ENCODE results near the gene ATP13A4.

The ATP13A4 gene, protein sequence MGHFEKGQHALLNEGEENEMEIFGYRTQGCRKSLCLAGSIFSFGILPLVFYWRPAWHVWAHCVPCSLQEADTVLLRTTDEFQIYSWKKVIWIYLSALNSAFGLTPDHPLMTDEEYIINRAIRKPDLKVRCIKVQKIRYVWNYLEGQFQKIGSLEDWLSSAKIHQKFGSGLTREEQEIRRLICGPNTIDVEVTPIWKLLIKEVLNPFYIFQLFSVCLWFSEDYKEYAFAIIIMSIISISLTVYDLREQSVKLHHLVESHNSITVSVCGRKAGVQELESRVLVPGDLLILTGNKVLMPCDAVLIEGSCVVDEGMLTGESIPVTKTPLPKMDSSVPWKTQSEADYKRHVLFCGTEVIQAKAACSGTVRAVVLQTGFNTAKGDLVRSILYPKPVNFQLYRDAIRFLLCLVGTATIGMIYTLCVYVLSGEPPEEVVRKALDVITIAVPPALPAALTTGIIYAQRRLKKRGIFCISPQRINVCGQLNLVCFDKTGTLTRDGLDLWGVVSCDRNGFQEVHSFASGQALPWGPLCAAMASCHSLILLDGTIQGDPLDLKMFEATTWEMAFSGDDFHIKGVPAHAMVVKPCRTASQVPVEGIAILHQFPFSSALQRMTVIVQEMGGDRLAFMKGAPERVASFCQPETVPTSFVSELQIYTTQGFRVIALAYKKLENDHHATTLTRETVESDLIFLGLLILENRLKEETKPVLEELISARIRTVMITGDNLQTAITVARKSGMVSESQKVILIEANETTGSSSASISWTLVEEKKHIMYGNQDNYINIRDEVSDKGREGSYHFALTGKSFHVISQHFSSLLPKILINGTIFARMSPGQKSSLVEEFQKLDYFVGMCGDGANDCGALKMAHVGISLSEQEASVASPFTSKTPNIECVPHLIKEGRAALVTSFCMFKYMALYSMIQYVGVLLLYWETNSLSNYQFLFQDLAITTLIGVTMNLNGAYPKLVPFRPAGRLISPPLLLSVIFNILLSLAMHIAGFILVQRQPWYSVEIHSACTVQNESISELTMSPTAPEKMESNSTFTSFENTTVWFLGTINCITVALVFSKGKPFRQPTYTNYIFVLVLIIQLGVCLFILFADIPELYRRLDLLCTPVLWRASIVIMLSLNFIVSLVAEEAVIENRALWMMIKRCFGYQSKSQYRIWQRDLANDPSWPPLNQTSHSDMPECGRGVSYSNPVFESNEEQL

DNA sequence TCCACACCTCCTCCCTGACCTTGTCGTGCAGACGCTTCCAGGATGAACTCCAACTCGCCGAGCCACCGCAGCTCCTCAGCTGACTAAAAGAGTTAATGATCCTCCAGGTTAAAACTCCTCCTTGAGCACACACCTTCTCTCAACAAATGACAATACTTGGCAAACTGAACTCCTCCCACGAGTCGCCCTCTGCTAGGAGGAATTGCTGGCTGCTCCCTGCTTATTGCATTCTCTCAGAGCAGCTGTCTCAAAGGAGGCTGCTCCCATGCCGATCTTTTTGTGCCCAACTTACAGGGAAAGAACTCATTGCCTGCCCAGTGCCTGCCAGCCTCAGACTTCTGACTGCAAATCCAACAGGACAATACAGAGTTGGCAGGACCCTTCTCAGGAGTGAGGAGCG, at the start of gene ATP13A4:
TSS of gene ATP13A4 (minus strand) at position 85 of the 400 bp plus-strand sequence. CDS start 96 bp downstream, outside the sequence.
- DNase-seq (ENCODE audit: low read depth) = no peak

DNA sequence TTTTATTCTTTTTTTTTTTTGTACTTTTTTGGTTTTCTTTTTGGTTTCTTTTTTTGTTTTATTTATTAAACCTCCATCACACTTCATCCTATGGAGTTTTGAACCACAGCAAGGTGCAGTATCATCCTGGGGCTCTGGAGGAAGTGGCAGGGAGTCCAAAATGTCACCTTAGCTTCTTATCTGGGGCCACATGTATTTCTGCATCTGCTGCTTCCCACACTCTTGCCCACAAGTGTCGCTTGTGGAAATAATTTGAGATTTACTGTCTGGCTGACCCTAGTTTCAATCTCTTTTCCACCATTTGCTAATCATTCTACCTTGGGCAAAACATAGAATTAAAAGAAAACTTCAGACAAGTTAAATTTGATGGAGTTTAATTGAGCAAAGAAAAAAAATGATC, 44.7 kb upstream of the ATP13A4 start:
- DNase-seq (ENCODE audit: low read depth) = no peak

DNA sequence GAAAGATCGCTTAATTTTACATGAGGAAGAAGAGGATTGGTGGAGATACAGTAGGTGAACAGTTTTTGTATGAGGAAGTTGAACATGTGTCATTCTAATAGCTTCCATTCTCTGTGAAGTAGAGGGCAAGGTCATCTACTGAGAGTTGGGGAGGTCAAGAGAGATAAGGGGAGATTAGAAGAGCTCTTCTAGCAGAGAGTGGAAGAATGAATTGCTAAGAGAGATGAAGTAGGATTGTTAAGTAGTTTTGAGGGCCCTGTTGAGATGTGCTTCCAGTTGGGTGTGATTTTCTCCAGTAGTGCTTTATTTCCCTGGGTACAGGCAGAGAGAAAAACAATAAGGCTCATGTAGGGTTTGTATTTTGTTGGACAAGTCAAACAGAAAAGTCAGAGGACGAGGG, 43.5 kb upstream of the ATP13A4 start:
- no peak for DNase-seq (ENCODE audit: low read depth)

DNA sequence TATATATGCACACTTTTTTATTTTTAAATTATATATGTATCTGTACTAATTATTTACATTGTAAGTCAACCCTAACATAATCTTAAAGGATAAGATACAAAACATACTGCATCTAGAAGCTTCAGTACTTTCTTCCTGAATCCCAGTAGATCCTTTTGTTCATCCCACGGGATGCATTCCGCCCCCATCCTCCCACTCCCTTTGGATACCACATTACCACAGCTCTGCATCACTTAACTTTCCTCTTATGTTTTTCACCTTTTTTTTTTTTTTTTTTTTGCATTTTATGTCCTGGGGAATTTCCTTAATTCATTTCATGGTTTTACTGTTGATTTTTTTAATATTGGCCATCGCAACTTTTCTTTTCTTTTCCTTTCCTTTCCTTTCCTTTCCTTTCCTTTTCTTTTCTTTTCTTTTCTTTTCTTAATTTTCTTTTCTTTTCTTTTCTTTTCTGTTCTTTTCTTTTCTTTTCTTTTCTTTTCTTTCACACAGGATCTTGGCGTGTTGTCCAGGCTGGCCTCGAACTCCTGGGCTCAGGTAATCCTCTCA, 41.3 kb upstream of the ATP13A4 start:
- no peak for DNase-seq (ENCODE audit: low read depth)

DNA sequence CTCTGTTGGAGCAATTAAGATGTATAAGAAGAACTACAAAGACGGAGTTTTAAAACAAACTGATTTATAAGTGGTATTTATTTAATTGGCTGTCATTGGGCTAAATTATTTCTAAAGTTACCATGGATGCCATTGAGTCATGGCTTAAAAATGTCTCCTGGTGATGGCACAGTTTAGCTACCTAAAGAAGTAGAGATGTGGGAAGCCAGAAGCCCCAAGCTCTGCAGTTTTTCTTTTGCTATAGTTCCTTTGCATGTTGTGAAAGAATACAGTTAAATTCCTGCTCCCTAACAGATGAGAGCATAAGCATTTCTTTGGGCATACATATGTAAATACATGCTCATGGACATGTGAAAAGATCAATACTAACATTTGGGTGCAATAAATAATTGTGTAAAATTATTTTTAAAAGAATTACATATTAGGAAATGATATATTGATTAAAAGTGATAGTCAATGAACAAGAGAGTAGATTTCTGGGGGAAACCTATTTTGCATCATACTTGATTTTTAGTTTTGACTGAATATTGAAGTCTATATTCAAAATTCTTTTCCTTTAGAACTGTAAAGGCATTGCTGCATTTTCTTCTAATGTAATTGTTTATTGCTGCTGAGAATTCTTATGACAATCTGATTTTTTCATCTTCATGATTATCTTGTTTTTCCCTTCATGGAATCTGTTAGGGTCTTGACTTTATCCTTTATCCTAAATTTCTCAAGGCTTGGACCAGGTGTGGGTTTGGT, 40.4 kb upstream of the ATP13A4 start:
- DNase-seq (ENCODE audit: low read depth) = no peak

DNA sequence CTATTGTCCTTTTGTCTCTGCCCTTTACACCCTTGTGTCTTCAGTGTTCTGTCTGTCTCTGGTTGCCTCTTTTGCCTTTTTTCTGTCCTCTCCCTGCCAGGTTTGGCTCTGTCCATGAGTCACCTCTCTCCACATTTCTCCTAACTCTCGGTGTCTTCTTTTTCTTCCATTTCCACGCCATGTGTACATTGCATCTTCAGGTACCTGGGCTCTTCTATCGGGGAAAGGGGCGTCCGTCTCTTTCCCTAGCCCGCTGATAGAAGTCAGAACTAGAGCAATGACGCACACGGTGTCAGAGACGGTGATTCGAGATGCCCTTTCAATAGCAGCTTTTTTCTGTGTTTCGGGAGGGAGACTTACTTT, 39.0 kb upstream of the ATP13A4 start:
- no peak for DNase-seq (ENCODE audit: low read depth)

DNA sequence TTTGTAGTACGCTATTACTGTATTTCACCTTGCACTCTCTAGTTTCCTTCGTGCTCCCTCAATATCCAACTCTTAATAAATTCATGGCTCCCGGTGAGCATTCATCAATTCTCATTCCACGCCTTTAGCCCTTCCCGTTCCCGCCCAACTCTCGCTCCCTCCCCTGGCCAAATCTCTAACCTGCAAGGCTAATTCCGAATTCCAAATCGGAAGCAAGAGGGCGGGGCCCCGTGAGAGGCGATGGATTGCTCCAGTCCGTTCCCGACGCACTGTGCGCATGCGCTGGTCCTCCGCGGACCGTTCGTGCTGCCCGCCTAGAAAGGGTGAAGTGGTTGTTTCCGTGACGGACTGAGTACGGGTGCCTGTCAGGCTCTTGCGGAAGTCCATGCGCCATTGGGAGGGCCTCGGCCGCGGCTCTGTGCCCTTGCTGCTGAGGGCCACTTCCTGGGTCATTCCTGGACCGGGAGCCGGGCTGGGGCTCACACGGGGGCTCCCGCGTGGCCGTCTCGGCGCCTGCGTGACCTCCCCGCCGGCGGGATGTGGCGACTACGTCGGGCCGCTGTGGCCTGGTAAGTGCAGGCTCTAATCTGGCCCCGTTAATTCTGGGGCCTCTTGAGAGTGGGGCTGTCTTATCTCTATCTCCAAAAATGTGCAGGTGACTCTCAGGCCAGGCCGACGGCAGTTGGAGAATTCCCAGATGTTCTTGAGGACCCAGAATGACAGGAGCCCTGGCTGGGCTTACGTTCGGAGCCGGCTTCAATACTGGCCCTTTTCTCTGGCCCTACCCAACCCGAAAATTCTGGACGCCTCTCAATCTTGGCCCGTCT, 38.4 kb upstream of the ATP13A4 start, which contains the start of gene OPA1:
TSS of gene OPA1 (plus strand) at position 368 of the 827 bp plus-strand sequence. CDS start at position 538, 170 bp downstream.
- peak; percentile 79 for DNase-seq (ENCODE audit: low read depth)

DNA sequence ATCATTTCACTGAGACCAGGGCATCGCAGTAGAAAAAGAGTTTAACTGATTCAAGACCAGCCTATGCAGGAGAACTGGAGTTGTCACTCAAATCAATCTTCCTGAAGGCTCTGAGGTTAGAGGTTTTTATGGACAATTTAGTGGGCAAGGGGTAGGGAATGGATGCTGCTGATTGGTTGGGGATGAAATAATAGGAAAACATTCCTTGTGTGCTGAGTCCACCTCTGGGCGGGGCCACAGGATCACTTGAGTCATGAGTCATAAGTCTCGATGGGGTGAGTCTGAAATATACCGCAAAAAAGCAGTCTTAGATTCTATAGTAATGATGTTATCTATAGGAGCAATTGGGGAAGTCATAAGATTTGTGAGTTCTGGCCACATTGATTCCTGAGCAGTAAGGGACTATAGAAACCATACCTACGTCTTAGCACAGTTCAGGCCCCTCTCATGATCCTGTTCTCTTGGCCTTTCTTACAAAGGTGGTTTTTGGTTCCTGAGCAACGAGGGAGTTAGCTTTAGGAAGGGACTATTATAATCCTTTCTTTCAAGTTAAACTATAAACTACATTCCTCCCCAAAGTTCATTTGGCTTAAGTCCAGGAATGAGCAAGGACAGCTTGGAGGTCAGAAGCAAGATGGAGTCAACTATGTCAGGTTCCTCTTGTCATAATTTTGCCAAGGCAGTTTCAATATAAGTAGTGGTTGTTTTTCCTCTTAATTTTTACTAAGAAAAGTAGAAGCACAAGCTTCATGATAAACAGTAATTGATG, 35.6 kb upstream of the ATP13A4 start:
- DNase-seq (ENCODE audit: low read depth) = no peak

DNA sequence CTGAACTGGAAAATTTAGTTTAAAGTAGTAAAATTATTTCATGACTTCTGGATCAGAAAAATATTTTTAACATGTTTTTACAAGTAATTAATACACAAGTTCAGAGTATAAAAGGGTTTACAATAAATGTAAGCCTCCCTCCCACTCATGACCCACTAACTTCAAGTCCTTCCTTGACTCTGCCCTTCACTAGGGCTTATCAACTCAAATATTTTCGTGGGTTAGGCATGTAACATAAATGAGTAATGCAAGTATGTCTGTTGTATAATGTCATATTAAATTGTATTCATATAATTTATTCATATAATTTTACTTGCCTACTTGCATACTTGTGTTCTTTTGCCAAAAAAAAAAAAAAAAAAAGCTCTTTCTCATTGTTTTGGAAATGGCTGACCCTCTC, 34.9 kb upstream of the ATP13A4 start:
- no peak for DNase-seq (ENCODE audit: low read depth)

DNA sequence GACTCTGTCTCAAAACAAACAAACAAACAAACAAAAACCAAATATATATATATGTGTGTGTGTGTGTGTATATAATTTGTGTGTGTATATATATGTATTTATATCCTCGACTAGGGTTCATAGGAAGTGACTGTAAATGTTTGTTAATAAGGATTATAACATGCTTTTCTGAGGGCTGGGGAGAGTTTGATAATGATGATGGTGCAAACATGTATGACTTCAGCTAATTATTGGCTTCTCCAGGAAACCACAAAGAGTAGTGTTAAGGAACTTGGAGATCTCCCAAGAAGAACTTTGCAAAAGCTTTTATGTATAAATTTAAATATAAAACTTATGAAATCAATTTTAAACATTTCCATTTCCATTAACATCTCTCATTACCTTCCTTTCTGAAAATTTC, 34.4 kb upstream of the ATP13A4 start:
- no peak for DNase-seq (ENCODE audit: low read depth)

DNA sequence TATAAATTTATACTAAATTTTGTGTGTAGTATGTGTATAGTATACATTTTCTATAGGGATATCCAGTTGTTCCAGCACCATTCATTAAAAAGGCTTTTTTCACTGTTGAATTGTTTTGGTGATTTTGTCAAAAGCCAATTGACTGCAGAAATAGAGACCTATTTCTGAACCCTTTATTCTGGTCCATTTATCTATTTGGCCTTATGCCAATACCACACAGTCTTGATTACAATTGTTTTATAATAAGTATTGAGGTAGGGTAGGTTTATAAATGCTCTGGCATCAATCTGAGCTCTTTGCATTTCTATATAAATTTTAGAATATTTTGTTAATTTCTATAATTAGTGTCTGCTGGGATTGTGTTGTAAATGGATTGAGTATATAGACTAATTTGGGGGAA, 31.8 kb upstream of the ATP13A4 start:
- DNase-seq (ENCODE audit: low read depth) = no peak

DNA sequence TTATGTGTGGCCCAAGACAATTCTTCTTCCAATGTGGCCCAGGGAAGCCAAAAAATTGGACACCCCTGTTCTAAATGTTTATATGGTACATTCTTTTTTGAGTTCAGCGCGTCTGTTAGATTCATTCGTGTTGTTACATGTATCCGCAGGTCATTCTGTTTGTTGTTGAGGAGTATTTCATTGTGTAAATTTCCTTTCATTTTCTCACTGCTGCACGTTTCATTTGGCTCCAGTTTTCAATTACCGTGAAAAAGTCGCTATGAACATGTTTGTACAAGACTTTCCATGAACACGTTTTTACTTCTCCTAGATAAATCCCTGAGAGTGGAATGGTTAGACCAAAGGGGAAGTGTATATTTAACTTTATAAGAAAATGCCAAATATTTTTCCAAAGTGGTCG, 30.8 kb upstream of the ATP13A4 start:
- DNase-seq (ENCODE audit: low read depth) = no peak

DNA sequence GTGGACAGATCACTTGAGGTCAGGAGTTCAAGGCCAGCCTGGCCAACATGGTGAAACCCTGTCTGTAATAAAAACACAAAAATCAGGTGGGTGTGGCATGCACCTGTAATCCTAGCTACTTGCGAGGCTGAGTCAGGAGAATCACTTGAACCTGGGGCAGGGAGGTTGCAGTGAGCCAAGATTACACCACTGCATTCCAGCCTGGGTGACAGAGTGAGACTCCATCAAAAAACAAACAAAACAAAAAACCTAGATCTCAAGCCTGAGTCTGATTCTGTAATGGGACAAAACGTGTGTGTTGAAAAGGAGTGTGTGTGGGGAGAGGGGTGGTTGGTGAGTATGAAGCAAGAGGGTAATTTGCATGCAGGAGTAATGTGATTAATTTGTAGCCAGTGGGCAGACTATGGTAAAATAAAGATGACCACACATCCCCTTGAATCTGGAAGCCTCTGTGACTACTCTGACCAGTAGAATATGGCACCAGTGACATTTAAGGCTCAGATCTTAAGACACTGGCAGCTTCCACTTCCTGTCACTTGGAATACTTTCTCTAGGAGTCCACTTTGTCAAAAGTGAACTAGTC, 19.9 kb upstream of the ATP13A4 start:
- DNase-seq (ENCODE audit: low read depth) = no peak

DNA sequence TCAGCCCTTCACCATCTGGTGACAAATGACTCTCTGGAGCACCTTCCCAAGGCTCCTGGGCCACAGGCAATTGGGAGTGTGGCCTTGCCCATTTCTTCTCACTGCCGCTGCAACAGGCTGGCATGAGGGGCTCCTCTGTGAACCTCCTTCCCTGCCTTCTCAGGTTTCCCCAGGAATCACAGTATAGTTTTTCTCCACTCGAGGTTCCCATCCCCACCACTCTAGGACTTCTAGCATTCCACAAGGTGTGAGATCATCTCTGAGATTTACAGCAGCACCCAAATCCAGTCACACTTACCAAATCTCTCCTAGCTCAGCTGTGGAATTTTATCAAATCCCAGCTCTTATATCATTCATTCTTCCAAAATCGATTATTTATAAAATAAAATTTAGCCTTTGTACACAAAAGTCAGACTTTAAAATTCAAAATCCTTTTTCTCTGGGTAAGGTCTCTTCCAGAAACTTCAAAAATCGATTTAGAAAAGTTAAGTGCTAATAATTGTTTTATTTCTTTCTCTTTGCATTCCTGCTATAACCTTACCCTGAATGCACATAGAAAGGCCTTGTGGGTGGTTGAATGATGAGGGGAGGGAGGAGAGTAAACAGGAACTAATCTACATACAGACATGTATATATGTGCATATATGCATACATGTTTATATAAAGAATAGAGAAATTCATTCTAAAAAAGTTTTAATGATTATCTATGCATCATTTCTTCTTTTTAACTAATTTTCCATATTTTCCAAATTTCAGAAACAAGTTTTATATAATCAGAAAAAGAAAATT, 18.9 kb upstream of the ATP13A4 start:
- DNase-seq (ENCODE audit: low read depth) = no peak

DNA sequence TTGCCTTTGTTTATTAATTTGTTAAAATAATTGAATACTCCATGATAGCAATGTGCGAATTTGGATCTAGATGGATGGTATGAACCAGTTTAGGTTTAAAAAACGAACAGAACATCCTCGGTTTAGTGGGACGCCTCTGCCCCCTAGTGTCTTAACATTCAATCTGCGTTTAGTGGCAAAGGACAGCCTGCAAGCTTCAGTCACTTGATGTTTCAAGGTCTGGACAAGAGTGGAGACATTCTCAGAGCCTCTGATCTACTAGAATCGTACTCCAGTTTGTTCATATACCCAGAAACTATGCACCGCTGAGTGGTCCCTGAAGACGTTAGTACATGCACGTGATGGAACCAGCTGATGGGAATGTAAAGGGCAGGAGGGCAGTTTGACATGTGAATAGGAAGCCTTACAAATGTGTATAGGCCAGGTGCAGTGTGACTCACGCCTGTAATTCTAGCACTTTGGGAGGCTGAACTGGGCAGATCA, 17.8 kb upstream of the ATP13A4 start:
- DNase-seq (ENCODE audit: low read depth) = no peak

DNA sequence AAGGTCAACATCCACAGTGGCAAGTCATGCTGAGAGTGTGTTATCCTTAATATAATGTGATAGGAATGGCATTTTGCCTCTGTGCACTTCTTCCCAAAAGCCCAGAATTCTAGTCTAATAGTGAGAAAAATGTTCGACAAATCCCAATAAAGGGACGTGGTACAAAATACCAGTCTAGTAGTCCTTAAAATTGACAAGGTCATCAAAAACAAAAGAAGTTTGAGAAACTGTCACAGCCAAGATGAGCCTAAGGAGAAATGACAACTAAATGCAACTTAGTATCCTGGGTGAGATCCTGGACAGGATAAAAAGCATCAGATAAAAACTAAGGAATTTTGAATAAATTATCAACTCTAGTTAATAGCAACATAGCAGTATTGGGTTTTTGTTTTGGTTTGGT, 14.4 kb upstream of the ATP13A4 start:
- no peak for DNase-seq (ENCODE audit: low read depth)

DNA sequence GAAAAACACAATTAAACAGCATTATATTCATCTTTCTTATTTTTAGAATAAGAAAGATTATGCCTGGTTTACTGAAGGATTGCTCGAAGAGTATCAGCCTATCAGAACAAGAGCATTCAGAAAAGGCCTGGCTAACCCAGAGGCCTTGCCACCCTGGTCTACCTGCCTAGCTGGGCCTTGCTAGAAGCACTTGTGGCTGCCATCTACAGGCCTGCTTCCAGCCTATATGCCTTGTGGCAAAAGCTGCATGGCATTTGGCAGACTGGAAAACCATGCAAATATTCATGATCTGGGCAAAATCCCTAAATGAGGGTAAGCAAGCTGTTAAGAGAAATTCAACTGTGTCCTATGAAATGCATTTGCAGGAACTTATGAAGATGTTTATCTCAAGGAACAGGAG, 9.3 kb upstream of the ATP13A4 start:
- DNase-seq (ENCODE audit: low read depth) = no peak

DNA sequence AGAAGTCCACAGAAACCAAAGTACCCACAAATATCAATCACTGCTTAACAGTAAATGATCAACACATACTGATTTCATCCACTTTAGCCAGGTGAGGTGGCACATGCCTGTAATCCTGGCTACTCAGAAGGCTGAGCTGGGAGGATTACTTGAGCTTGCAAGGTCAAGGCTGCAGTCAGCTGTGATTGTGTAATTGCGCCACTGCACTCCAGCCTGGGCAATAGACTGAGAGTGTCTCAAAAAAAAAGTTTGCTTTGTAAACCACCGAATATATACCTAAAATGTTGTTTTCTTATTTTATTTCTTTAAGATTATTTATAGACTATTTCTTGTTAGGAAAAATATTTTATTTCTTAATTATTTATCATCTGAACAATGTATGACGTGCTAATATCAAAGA, 8.7 kb upstream of the ATP13A4 start:
- DNase-seq (ENCODE audit: low read depth) = no peak
